Measurements from ENCODE around the gene TMED4. TPM values are rescaled to one million over a fixed set of nuclear protein-coding genes. Genes with fewer than 3 reads are reported as not detected.
A peak's percentile ranks its signal among the peaks of the same experiment; 100 is the strongest.

Gene TMED4
- total and polyA plus RNA-seq, 8 donors: 13.4 to 235 (median 82.3) TPM

DNA sequence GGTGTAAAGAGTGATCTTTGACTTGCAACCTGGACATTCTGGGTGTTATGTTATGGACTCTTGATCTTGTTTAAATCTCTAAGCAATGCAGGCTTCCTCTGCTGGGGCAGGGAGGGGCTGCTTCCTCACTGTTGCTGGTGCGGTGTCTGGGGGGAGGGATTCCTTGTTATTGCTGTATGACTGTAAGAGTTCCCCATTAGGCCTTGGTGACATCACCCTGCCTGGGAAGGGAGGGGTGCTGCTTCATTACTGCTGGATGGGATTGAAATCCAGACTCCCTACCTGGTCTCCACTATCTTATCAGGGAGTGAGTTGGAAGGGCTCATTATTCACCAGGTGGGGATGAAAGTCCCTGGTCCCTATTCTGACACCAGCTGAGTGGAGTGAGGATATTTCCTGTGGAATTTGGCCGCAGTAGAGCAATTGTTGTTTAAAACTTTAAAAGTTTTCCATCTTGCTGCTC lies 33.1 kb upstream of the TMED4 start:
- H3K9me3 ChIP-seq: no peaks in the 10 kb centered on the region
- WGBS, 5 donors: 49 to 68% (median 52%) methylated on average over 2 of the region's 2 CpGs
- TF ChIP-seq POLR2A (IDR thresholded peaks at IDR 0.05) (no peak), EP300 (IDR thresholded peaks at IDR 0.05) (no peak), POLR2AphosphoS5 (IDR thresholded peaks at IDR 0.05) (no peak)
- TF ChIP-seq, protein P1, sequence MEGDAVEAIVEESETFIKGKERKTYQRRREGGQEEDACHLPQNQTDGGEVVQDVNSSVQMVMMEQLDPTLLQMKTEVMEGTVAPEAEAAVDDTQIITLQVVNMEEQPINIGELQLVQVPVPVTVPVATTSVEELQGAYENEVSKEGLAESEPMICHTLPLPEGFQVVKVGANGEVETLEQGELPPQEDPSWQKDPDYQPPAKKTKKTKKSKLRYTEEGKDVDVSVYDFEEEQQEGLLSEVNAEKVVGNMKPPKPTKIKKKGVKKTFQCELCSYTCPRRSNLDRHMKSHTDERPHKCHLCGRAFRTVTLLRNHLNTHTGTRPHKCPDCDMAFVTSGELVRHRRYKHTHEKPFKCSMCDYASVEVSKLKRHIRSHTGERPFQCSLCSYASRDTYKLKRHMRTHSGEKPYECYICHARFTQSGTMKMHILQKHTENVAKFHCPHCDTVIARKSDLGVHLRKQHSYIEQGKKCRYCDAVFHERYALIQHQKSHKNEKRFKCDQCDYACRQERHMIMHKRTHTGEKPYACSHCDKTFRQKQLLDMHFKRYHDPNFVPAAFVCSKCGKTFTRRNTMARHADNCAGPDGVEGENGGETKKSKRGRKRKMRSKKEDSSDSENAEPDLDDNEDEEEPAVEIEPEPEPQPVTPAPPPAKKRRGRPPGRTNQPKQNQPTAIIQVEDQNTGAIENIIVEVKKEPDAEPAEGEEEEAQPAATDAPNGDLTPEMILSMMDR (IDR thresholded peaks at IDR 0.05): no peak
- H3K27ac ChIP-seq: peak overlapping the region in 4 of 5 donors; percentile 14 to 68 (median 60)
- DNase-seq: peak; percentile 40 to 81
- intact Hi-C loops (cut with DNase I; ENCODE audit: low total_unique reads): no loop called here
- H3K4me1 ChIP-seq: peaks cover 6 to 71% (median 40%) of the 10 kb centered on the region in 4 donors
- peaks cover 0 to 8% (median 0%) of the 10 kb centered on the region in 4 donors for H3K36me3 ChIP-seq
- no peaks in the 10 kb centered on the region for H3K27me3 ChIP-seq
- H3K4me3 ChIP-seq: no peak overlapping the region

DNA sequence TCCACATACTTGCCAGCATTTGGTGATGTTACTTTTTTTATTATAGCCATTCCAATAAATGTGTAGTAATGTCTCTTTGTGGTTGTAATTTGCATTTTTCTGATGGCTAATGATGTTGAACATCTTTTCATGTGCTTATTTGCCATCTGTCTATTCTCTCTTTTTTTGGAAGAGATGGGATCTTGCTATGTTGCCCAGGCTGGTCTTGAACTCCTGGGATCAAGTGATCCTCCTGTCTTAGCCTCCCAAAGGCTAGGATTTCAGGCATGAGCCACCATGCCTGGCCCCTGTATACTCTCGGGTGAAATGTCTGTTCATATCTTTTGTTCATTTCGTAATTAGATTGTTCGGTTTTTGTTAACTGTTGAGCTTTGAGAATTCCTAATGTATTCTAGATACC lies 27.8 kb upstream of the TMED4 start:
- 86 to 95% (median 88%) methylated on average over 3 of the region's 3 CpGs for WGBS, 5 donors
- Histone ChIP-seq H3K4me3 (no peak overlapping the region), H3K27ac (peak overlapping the region in 1 of 5 donors; percentile 7), H3K27me3 (no peaks in the 10 kb centered on the region), H3K36me3 (no peaks in the 10 kb centered on the region), H3K9me3 (no peaks in the 10 kb centered on the region), H3K4me1 (peaks cover 13 to 64% (median 44%) of the 10 kb centered on the region in 4 donors)
- TF ChIP-seq EP300 (IDR thresholded peaks at IDR 0.05): no peak
- no peak for TF ChIP-seq POLR2A (IDR thresholded peaks at IDR 0.05)
- no peak for TF ChIP-seq POLR2AphosphoS5 (IDR thresholded peaks at IDR 0.05)
- TF ChIP-seq, protein P1 (IDR thresholded peaks at IDR 0.05): no peak
- no peak for DNase-seq
- intact Hi-C loops (cut with DNase I; ENCODE audit: low total_unique reads): loop anchor here (10.0 kb wide), 1 partner anchor 155 kb away; no protein-coding TSS in a partner anchor

DNA sequence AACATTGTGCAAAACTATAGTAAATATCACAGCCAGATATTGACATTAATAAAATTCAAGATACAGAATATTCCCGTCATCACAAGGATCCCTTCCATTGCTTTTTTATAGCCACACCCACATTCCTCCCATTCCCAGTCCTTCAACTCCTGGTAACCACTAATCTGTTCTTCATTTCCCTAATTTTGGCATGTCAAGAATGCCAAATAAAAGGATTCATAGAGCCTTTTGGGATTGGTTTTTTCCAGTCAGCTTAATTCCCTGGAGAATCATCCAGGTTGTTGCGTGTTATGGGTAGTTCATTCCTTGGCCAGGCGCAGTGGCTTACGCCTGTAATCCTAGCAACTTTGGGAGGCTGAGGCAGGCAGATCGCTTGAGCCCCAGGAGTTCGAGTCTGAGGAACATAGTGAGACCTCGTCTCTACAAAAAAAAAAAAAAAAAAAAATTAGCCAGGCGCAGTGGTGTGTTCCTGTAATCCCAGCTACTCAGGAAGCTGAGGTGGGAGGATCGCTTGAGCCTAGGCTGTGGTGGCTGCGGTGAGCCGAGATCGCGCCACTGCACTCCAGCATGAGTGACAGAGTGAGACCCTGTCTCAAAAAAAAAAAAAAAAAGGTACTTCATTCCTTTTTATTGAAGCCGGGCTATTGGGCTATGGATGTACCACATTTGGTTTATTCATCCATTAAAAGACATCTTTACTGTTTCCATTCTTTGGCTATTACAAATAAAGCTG lies 27.1 kb upstream of the TMED4 start:
- Histone ChIP-seq H3K9me3 (no peaks in the 10 kb centered on the region), H3K4me1 (peaks cover 13 to 57% (median 41%) of the 10 kb centered on the region in 4 donors), H3K27me3 (no peaks in the 10 kb centered on the region), H3K27ac (peak overlapping the region in 2 of 5 donors; percentile 7 to 26), H3K4me3 (no peak overlapping the region), H3K36me3 (no peaks in the 10 kb centered on the region)
- 74 to 85% (median 82%) methylated on average over 14 of the region's 14 CpGs for WGBS, 5 donors
- intact Hi-C loops (cut with DNase I; ENCODE audit: low total_unique reads): loop anchor here (10.0 kb wide), 1 partner anchor 156 kb away; no protein-coding TSS in a partner anchor
- no peak for DNase-seq
- TF ChIP-seq EP300 (IDR thresholded peaks at IDR 0.05) (no peak), POLR2AphosphoS5 (IDR thresholded peaks at IDR 0.05) (no peak), POLR2A (IDR thresholded peaks at IDR 0.05) (no peak)
- TF ChIP-seq, protein P1 (IDR thresholded peaks at IDR 0.05): no peak

DNA sequence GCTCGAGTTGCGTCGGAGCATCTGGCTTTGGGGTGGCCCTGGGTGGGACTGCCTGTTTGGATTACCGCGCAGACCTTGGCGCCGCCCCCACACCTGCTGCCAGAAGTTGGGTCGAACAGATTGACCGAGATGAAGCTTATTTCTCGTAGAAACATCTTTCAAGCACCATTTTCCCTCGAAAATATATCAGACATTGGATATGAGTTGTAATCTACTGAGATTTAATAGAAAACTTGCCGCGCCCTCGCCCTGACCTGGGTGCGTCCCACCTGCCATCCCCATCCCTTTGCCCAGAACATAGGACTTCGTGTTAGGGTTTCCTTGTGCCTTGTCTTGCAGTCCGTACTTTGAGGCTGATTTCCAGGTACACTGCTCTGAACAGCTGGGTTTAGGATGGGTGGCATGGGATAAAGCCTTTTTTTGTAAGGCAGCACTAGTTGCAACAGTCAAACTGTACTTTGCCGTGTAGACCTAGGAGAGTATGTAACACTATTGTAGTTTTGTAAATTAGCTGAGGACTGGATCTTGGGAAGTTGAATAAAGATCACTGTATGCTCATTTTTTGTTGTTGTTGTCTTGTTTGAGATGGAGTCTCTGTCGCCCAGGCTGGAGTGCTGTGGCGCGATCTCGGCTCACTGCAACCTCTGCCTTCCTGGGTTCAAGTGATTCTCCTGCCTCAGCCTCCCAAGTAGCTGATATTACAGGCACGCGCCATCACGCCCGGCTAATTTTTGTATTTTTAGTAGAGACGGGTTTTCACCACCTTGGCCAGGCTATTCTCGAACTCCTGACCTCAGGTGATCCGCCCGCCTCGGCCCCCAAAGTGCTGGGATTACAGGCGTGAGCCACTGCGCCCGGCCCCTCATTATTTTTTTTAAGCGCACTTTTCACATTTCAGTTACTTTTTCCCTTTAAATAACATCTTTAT lies 25.4 kb upstream of the TMED4 start:
- Histone ChIP-seq H3K27me3 (no peaks in the 10 kb centered on the region), H3K4me3 (peak overlapping the region; percentile 61 to 92 (median 68)), H3K4me1 (peaks cover 13 to 45% (median 35%) of the 10 kb centered on the region in 4 donors), H3K9me3 (no peaks in the 10 kb centered on the region), H3K36me3 (no peaks in the 10 kb centered on the region), H3K27ac (peak overlapping the region; percentile 97 to 100 (median 99))
- TF ChIP-seq, protein P1 (IDR thresholded peaks at IDR 0.05): no peak
- no peak for TF ChIP-seq EP300 (IDR thresholded peaks at IDR 0.05)
- no peak for TF ChIP-seq POLR2A (IDR thresholded peaks at IDR 0.05)
- TF ChIP-seq POLR2AphosphoS5 (IDR thresholded peaks at IDR 0.05): no peak
- intact Hi-C loops (cut with DNase I; ENCODE audit: low total_unique reads): loop anchor here (10.0 kb wide), 1 partner anchor 157 kb away; no protein-coding TSS in a partner anchor
- WGBS, 5 donors: 45 to 49% (median 45%) methylated on average over 31 to 35 of the region's 35 CpGs
- DNase-seq: no peak
